ENCODE results near the gene HES2. TPM values are rescaled to one million over a fixed set of nuclear protein-coding genes. Genes with fewer than 3 reads are reported as not detected.

Gene HES2
- total and polyA plus RNA-seq, 2 experiments from 2014 or later = 1.6 to 2.1 TPM

GRCh38 chr1:6435547-6435946, 15.8 kb upstream of the HES2 start (continued):
- TF ChIP-seq ZNF462 (CRISPR knock-in tag; IDR thresholded peaks at IDR 0.05) (no peak), ZNF331 (CRISPR knock-in tag; IDR thresholded peaks at IDR 0.05; ENCODE audit: low read depth) (no peak), EZH2 (IDR thresholded peaks at IDR 0.05; ENCODE audit: low read depth, unreplicated experiment) (no peak), CREB1 (CRISPR knock-in tag; IDR thresholded peaks at IDR 0.05; ENCODE audit: low read depth) (no peak), JUNB (IDR thresholded peaks at IDR 0.05; ENCODE audit: unreplicated experiment) (no peak), STAT1 (IDR thresholded peaks at IDR 0.05; ENCODE audit: unreplicated experiment) (no peak), ETS1 (IDR thresholded peaks at IDR 0.05) (no peak), EZH2phosphoT487 (IDR thresholded peaks at IDR 0.05; ENCODE audit: unreplicated experiment) (no peak), POLR2AphosphoS5 (IDR thresholded peaks at IDR 0.05; ENCODE audit: low read depth) (no peak)

GRCh38 chr1:6435129-6435528, 15.4 kb upstream of the HES2 start:
- Histone ChIP-seq H3F3A (replicated peaks; ENCODE audit: low read depth) (no peaks in the 10 kb centered on the region), H3K4me2 (no peak overlapping the region), H3K27ac (ENCODE audit: low read depth) (no peak overlapping the region), H2AFZ (no peak overlapping the region), H3K9me2 (ENCODE audit: insufficient read depth) (no peaks in the 10 kb centered on the region), H3K27me3 (ENCODE audit: insufficient read depth) (peaks cover 13% of the 10 kb centered on the region), H3K4me1 (ENCODE audit: insufficient read depth) (no peaks in the 10 kb centered on the region), H3K4me3 (no peak overlapping the region), H3K79me2 (replicated peaks; ENCODE audit: insufficient read depth) (no peaks in the 10 kb centered on the region), H4K20me1 (replicated peaks; ENCODE audit: insufficient read depth) (no peaks in the 10 kb centered on the region), H3K36me3 (ENCODE audit: insufficient read depth) (no peaks in the 10 kb centered on the region)
- Mint-ChIP-seq H3K4me3 (no peak overlapping the region), H3K27ac (no peak overlapping the region), H3K4me1 (peaks cover 17% of the 10 kb centered on the region), H3K9me3 (no peaks in the 10 kb centered on the region), H3K36me3 (ENCODE audit: low read depth) (no peaks in the 10 kb centered on the region), H3K27me3 (ENCODE audit: insufficient read depth, low read depth, poor library complexity) (peaks cover 33% of the 10 kb centered on the region)
- no peak for ATAC-seq
- no peak for DNase-seq (ENCODE audit: low spot score)
- TF ChIP-seq JUNB (IDR thresholded peaks at IDR 0.05; ENCODE audit: unreplicated experiment) (no peak), ZNF462 (CRISPR knock-in tag; IDR thresholded peaks at IDR 0.05) (no peak)
